Natural killer cell (primary cell): Measurements from ENCODE around the gene ALK. TPM values are rescaled to one million over a fixed set of nuclear protein-coding genes. Genes with fewer than 3 reads are reported as not detected.
"Not testable (repeated sequence)": the region's sequence is repeated elsewhere in the genome, so short reads cannot be mapped to it uniquely, and the experiment has no call there.

Source experiments
- ATAC-seq, 3 donors: fragments of 150-1000 bp in 2 of 3; fragments of 200-7000 bp in 1 of 3; cut with Tn5 transposase; 1 replicate in 1 of 3; 2 replicates in 2 of 3; pipeline ENCODE4 v1.10.0; 2021; ENCODE audit warnings: mild to moderate bottlenecking in 2 of 3, moderate library complexity in 2 of 3
- DNase-seq, 2 donors: peaks; one replicate each; pipeline versions ENCODE4 v3.0.0 to v3.0.0-alpha.2; 2013 to 2021; ENCODE audit warnings: mixed read lengths in 1 of 2
- H3K27ac ChIP-seq: one replicate; pipeline ENCODE4 v1.5.1; 2013; ENCODE audit warnings: mild to moderate bottlenecking, low read length
- H3K27me3 ChIP-seq: one replicate; pipeline ENCODE4 v1.6.1; 2013; ENCODE audit warnings: low read length; ENCODE audit not compliant: control insufficient read depth, insufficient read depth
- H3K36me3 ChIP-seq: one replicate; pipeline ENCODE4 v1.6.1; 2013; ENCODE audit warnings: low read length; ENCODE audit not compliant: control insufficient read depth, insufficient read depth
- H3K4me1 ChIP-seq: one replicate; pipeline ENCODE4 v1.6.1; 2013; ENCODE audit warnings: low read length; ENCODE audit not compliant: control insufficient read depth, insufficient read depth
- H3K4me3 ChIP-seq: one replicate; pipeline ENCODE4 v1.5.1; 2013; ENCODE audit warnings: low read length
- H3K9me3 ChIP-seq: one replicate; pipeline ENCODE4 v1.6.1; 2013; ENCODE audit warnings: low read length; ENCODE audit not compliant: control insufficient read depth, insufficient read depth
- H3K27ac Mint-ChIP-seq, 2 donors: one replicate each; pipeline ENCODE4 v1.8.0; 2022; ENCODE audit warnings: mild to moderate bottlenecking in 2 of 2, mixed read lengths in 2 of 2, moderate library complexity in 1 of 2
- H3K27me3 Mint-ChIP-seq, 2 donors: one replicate each; pipeline ENCODE4 v1.8.0; 2022; ENCODE audit warnings: low read depth in 2 of 2, mixed read lengths in 2 of 2
- H3K36me3 Mint-ChIP-seq: one replicate; pipeline ENCODE4 v1.8.0; 2022; ENCODE audit warnings: mixed read lengths
- H3K4me1 Mint-ChIP-seq, 2 donors: one replicate each; pipeline ENCODE4 v1.8.0; 2022; ENCODE audit warnings: mixed read lengths in 2 of 2
- H3K4me3 Mint-ChIP-seq: one replicate; pipeline ENCODE4 v1.8.0; 2022; ENCODE audit warnings: mild to moderate bottlenecking, moderate library complexity, mixed read lengths
- H3K9me3 Mint-ChIP-seq, 2 donors: one replicate each; pipeline ENCODE4 v1.8.0; 2022; ENCODE audit warnings: mixed read lengths in 2 of 2
- CTCF ChIP-seq: fragments of 200-600 bp; IDR thresholded peaks from one replicate; pipeline ENCODE4 v1.8.0; 2022; ENCODE audit warnings: antibody characterized with exemption
- WGBS: methylation state at CpG from one replicate; pipeline ENCODE4 v1.1.7; 2013; ENCODE audit warnings: missing lambda C conversion rate; ENCODE audit not compliant: insufficient coverage; 5-methylcytosine and 5-hydroxymethylcytosine counted together
- intact Hi-C: fragments of 100-400 bp; cut with micrococcal nuclease; formaldehyde crosslinking; loops from one replicate; pipeline ENCODE4 v1.14.2; 2022
- total RNA-seq, 4 donors: library from RNA; stranded (reverse); fragments of 120-200 nt in 1 of 4; gene quantifications; one replicate each; pipeline versions ENCODE4 v1.2.3 to v1.2.4, GENCODE V29; 2013 to 2022

The ALK gene
- total RNA-seq, 3 donors from 2014 or later (not counting 1 experiment from before 2014, with no cell fraction given): not detected

- ATAC-seq (no peak), DNase-seq (no peak)
- H3K4me3 Mint-ChIP-seq: no peak overlapping the region
- peaks cover 2 to 3% of the 10 kb centered on the region in 2 donors for H3K9me3 Mint-ChIP-seq
- Histone ChIP-seq H3K4me1 (no peaks in the 10 kb centered on the region), H3K27ac (no peak overlapping the region), H3K27me3 (no peaks in the 10 kb centered on the region), H3K36me3 (no peaks in the 10 kb centered on the region), H3K4me3 (no peak overlapping the region), H3K9me3 (no peaks in the 10 kb centered on the region)
- TF ChIP-seq CTCF: no peak
- 82% methylated on average over 6 of the region's 6 CpGs for WGBS
- H3K27ac Mint-ChIP-seq: no peak overlapping the region
- no peaks in the 10 kb centered on the region for H3K36me3 Mint-ChIP-seq
- H3K27me3 Mint-ChIP-seq: peaks cover 34 to 39% of the 10 kb centered on the region in 2 donors
- intact Hi-C loops: no loop called here
- H3K4me1 Mint-ChIP-seq: no peaks in the 10 kb centered on the region
Observed at GRCh38 chr2:29260142-29260772, 661.1 kb downstream of the ALK start.

DNA sequence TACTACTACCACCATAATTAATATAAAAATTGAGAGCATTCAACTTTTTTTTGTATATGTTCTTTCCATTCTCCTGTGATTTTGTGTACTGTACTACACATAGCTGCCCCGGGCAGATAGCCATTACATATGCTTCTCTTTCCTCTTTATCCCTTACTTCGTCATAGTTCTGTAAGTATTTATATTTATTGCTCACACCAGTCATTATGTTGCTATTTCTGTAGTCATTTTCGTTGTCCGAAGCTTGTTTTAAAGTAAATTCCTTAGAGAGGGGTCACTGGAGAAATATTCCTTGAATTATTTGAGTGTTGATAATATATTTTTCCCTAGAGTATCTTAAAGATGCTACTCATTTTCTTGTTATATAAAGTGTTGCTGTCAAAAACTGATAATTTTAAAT, 662.2 kb downstream of the ALK start:
- Mint-ChIP-seq H3K9me3 (peaks cover 2 to 3% of the 10 kb centered on the region in 2 donors), H3K4me3 (no peak overlapping the region), H3K36me3 (no peaks in the 10 kb centered on the region), H3K27ac (no peak overlapping the region), H3K27me3 (peaks cover 35 to 47% of the 10 kb centered on the region in 2 donors), H3K4me1 (no peaks in the 10 kb centered on the region)
- DNase-seq: no peak
- intact Hi-C loops: no loop called here
- no peaks in the 10 kb centered on the region for H3K27me3 ChIP-seq
- H3K4me3 ChIP-seq: no peak overlapping the region
- no peak for ATAC-seq
- no peak overlapping the region for H3K27ac ChIP-seq
- no peaks in the 10 kb centered on the region for H3K36me3 ChIP-seq
- TF ChIP-seq CTCF: no peak
- 80% methylated on average over 1 of the region's 4 CpGs for WGBS
- H3K4me1 ChIP-seq: no peaks in the 10 kb centered on the region
- H3K9me3 ChIP-seq: no peaks in the 10 kb centered on the region

- no peaks in the 10 kb centered on the region for H3K36me3 ChIP-seq
- peaks cover 13 to 31% of the 10 kb centered on the region in 2 donors for H3K27me3 Mint-ChIP-seq
- no peaks in the 10 kb centered on the region for H3K9me3 ChIP-seq
- DNase-seq (no peak), ATAC-seq (no peak)
- no peak overlapping the region for H3K27ac ChIP-seq
- H3K9me3 Mint-ChIP-seq: no peaks in the 10 kb centered on the region
- H3K36me3 Mint-ChIP-seq: no peaks in the 10 kb centered on the region
- no peaks in the 10 kb centered on the region for H3K4me1 ChIP-seq
- no peaks in the 10 kb centered on the region for H3K27me3 ChIP-seq
- 74% methylated on average over 2 of the region's 2 CpGs for WGBS
- intact Hi-C loops: no loop called here
- H3K4me3 Mint-ChIP-seq: no peak overlapping the region
- H3K4me3 ChIP-seq: no peak overlapping the region
- H3K4me1 Mint-ChIP-seq: no peaks in the 10 kb centered on the region
- H3K27ac Mint-ChIP-seq: no peak overlapping the region
- no peak for TF ChIP-seq CTCF
Observed at GRCh38 chr2:29255004-29255403, 666.4 kb downstream of the ALK start.

GRCh38 chr2:29253495-29254275, 667.7 kb downstream of the ALK start:
- intact Hi-C loops, H3K4me3 Mint-ChIP-seq, H3K4me3 ChIP-seq, H3K36me3 Mint-ChIP-seq, H3K27me3 ChIP-seq, H3K27ac Mint-ChIP-seq, H3K4me1 Mint-ChIP-seq, H3K36me3 ChIP-seq, H3K9me3 Mint-ChIP-seq, ATAC-seq, DNase-seq, H3K4me1 ChIP-seq, H3K27ac ChIP-seq, H3K9me3 ChIP-seq: not testable (repeated sequence)
- H3K27me3 Mint-ChIP-seq: peaks cover 12 to 30% of the 10 kb centered on the region in 2 donors
- WGBS: 54% methylated on average over 3 of the region's 4 CpGs
